KMS-11 (cell line): ENCODE measurements around the gene USP8.

Source experiments
- H2AFZ ChIP-seq: fragments of 200-600 bp; sonication (generic); 2 replicates; pipeline ENCODE4 v1.6.1; 2016; ENCODE audit warnings: antibody characterized with exemption, mixed run types, low read depth
- H3K27ac ChIP-seq: fragments of 200-600 bp; sonication (generic); 2 replicates; pipeline ENCODE4 v1.6.1; 2016; ENCODE audit warnings: mild to moderate bottlenecking, mixed run types
- H3K27me3 ChIP-seq: fragments of 200-600 bp; sonication (generic); 2 replicates; pipeline ENCODE4 v1.6.1; 2017; ENCODE audit warnings: mild to moderate bottlenecking, low read depth, mixed run types, moderate library complexity; ENCODE audit not compliant: insufficient read depth
- H3K36me3 ChIP-seq: fragments of 200-600 bp; sonication (generic); 2 replicates; pipeline ENCODE4 v1.6.1; 2017; ENCODE audit warnings: mild to moderate bottlenecking, mixed run types; ENCODE audit not compliant: insufficient read depth
- H3K4me1 ChIP-seq: fragments of 200-600 bp; sonication (generic); 2 replicates; pipeline ENCODE4 v1.6.1; 2016; ENCODE audit warnings: mild to moderate bottlenecking, low read depth, mixed run types; ENCODE audit not compliant: poor library complexity, severe bottlenecking
- H3K4me2 ChIP-seq: fragments of 200-600 bp; sonication (generic); 2 replicates; pipeline ENCODE4 v1.7.0; 2016; ENCODE audit warnings: mild to moderate bottlenecking, mixed run types
- H3K4me3 ChIP-seq: fragments of 200-600 bp; sonication (generic); IDR thresholded peaks from 2 replicates; pipeline ENCODE4 v1.6.1; 2017; ENCODE audit warnings: low read depth, low read length, mixed read lengths; ENCODE audit not compliant: insufficient read depth
- H3K79me2 ChIP-seq: fragments of 200-600 bp; sonication (generic); 2 replicates; pipeline ENCODE4 v1.6.1; 2016; ENCODE audit warnings: low read depth, mixed run types; ENCODE audit not compliant: insufficient read depth
- H3K9ac ChIP-seq: fragments of 200-600 bp; sonication (generic); 2 replicates; pipeline ENCODE4 v1.6.1; 2016; ENCODE audit warnings: mild to moderate bottlenecking, mixed run types
- H4K20me1 ChIP-seq: fragments of 200-600 bp; sonication (generic); 2 replicates; pipeline ENCODE4 v1.6.1; 2016; ENCODE audit warnings: mild to moderate bottlenecking, mixed run types; ENCODE audit not compliant: insufficient read depth
- TF ChIP-seq, protein P1 (sequence below): fragments of 200-600 bp; sonication (generic); conservative IDR thresholded peaks from 2 replicates; pipeline ENCODE4 v1.6.1; 2017; ENCODE audit warnings: low read depth, mild to moderate bottlenecking, antibody characterized with exemption, low read length, moderate library complexity, mixed read lengths

The USP8 gene

DNA sequence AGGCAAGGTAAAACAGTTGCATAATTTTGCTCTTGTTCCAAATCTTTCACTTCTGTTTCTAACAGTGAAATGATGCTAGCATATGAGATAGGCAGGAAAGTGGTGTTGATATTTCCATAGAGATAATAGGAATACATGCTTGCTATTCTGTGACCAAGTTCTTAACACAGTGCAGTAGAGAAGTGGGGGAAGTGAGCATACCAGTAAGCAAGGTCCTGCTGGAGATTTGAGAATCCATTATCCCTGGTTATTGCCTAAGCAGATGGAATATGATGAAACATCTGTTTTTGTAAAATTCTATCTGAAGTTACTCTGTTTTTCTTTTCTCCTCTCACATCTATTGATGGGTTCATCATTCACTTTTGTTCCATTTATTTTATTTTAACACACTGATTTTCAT is 28.7 kb downstream of the USP8 start:
- no peak overlapping the region for H3K4me2 ChIP-seq
- no peak overlapping the region for H3K9ac ChIP-seq
- no peaks in the 10 kb centered on the region for H3K36me3 ChIP-seq
- no peaks in the 10 kb centered on the region for H3K27me3 ChIP-seq
- H3K4me1 ChIP-seq, result no peaks in the 10 kb centered on the region
- no peak overlapping the region for H2AFZ ChIP-seq
- H3K79me2 ChIP-seq, result 0 out of 2 replicates have a peak, but pooled peaks cover 6% of the 10 kb centered on the region
- no peak overlapping the region for H3K4me3 ChIP-seq
- H3K27ac ChIP-seq, result no peak overlapping the region
- H4K20me1 ChIP-seq, result no peaks in the 10 kb centered on the region
- TF ChIP-seq, protein P1, sequence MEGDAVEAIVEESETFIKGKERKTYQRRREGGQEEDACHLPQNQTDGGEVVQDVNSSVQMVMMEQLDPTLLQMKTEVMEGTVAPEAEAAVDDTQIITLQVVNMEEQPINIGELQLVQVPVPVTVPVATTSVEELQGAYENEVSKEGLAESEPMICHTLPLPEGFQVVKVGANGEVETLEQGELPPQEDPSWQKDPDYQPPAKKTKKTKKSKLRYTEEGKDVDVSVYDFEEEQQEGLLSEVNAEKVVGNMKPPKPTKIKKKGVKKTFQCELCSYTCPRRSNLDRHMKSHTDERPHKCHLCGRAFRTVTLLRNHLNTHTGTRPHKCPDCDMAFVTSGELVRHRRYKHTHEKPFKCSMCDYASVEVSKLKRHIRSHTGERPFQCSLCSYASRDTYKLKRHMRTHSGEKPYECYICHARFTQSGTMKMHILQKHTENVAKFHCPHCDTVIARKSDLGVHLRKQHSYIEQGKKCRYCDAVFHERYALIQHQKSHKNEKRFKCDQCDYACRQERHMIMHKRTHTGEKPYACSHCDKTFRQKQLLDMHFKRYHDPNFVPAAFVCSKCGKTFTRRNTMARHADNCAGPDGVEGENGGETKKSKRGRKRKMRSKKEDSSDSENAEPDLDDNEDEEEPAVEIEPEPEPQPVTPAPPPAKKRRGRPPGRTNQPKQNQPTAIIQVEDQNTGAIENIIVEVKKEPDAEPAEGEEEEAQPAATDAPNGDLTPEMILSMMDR, result no peak

DNA sequence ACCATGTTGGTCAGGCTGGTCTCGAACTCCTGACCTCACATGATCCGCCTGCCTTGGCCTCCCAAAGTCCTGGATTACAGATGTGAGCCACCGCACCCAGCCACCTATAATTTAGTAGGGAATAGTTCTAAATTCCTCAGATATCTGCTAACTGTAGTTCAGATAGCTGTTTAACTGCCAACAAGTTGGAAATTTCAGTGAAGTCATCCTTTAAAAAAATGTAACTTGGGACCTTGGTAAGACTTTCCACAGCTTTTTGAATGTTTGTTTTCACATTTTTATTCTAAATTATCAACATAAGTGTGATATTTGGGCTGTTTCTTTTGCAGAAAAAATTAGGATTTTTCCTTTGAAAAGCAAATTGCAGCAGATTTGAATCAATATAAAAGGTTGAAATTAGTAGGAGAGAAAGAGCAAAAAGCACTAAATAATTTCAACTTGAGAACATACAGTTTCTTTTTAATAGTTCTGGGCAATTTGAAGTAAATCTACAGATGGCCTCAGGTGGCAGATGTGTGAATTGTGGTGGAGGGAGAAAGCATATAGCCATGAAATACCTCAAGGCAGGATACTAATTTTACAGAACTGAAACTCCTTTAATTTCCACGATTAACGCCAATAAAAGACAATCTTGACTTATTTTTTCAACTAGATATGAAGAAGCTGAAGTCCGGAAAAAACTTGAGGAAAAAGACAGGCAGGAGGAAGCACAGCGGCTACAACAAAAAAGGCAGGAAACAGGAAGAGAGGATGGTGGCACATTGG is 34.3 kb downstream of the USP8 start:
- Histone ChIP-seq H4K20me1 (no peaks in the 10 kb centered on the region), H3K4me1 (no peaks in the 10 kb centered on the region), H3K79me2 (0 out of 2 replicates have a peak, but pooled peaks cover 6% of the 10 kb centered on the region), H3K9ac (no peak overlapping the region), H2AFZ (no peak overlapping the region), H3K27ac (no peak overlapping the region), H3K36me3 (no peaks in the 10 kb centered on the region), H3K27me3 (no peaks in the 10 kb centered on the region), H3K4me2 (no peak overlapping the region), H3K4me3 (no peak overlapping the region)
- TF ChIP-seq, protein P1, result no peak

DNA sequence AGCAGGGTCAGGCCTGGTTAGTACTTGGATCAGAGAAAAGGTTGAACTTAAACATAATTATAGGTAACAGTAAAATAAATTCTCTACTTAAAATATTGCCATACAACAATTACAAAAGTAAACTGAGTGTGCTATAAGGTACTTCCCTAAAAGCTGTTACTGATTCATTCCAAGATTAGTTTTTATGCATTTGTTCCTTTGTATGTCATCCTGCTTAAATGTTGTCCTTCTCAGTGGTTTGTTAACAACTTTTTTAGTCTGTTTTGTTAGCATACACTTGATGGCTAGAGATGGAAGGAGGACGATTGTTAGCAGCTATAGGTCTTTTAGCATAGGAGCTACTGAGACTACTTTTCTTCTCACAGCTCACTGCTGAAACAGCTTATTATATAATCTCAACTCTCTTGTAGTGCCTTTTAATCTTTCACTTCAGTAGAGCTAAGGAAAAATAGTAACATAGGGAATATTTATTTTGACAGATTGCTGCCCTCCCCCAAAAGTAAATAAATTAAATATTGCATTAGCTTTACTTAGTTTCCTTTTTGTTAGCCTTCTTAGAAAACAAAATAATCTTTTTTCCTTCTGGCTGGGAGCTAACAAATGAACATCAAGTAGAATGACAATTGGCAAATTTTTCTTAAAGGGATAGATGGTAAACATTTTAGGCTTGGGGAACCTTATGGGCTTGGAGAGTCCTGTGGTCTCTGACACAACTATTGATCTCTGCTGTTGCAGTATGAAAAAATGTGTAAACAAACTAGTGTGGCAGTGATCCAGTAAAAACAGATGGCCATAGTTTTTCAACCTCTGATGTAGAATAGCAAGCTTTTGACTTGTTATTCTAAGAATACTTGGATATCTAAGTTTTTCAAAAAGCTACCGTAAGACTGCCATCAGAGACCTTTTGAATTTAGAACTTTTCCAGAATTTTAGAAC is 39.5 kb downstream of the USP8 start:
- Histone ChIP-seq H3K36me3 (no peaks in the 10 kb centered on the region), H4K20me1 (no peaks in the 10 kb centered on the region), H3K27ac (no peak overlapping the region), H3K27me3 (no peaks in the 10 kb centered on the region), H3K79me2 (no peaks in the 10 kb centered on the region), H3K4me3 (no peak overlapping the region), H3K9ac (no peak overlapping the region), H3K4me1 (no peaks in the 10 kb centered on the region), H3K4me2 (no peak overlapping the region), H2AFZ (no peak overlapping the region)
- TF ChIP-seq, protein P1, result no peak

DNA sequence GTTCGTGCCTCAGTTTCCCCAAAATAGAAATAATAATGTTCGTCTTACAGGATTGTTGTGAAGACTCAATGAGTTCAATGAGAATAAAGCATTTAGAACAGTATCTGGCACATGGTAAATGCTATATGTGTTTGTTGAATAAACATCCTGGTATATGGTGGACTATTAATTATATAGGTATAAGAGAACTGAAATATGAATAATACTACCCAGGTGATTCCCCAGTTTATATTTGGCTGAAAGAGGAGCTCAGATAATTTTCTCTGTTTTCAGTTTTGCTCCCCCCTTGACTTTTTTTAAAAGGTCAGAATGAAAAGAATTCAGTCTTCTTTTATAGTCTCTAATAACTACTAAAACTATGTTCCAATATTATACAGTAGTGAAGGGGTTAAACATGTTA is 46.9 kb downstream of the USP8 start:
- H3K9ac ChIP-seq, result no peak overlapping the region
- H3K4me2 ChIP-seq, result no peak overlapping the region
- H4K20me1 ChIP-seq, result no peaks in the 10 kb centered on the region
- H3K4me3 ChIP-seq, result no peak overlapping the region
- no peaks in the 10 kb centered on the region for H3K4me1 ChIP-seq
- H3K27ac ChIP-seq, result no peak overlapping the region
- no peak overlapping the region for H2AFZ ChIP-seq
- no peaks in the 10 kb centered on the region for H3K27me3 ChIP-seq
- no peaks in the 10 kb centered on the region for H3K79me2 ChIP-seq
- no peaks in the 10 kb centered on the region for H3K36me3 ChIP-seq
- TF ChIP-seq, protein P1, result no peak
